GM12892 (cell line): ENCODE results near the gene MRPS30.

Source experiments
- POLR2A ChIP-seq: IDR thresholded peaks from 2 replicates; pipeline ENCODE4 v1.6.1; 2011; ENCODE audit warnings: low read depth, low read length, control low read depth
- POLR2AphosphoS5 ChIP-seq: IDR thresholded peaks from 2 replicates; pipeline ENCODE4 v1.6.1; 2011; ENCODE audit warnings: low read depth, low read length, control low read depth

DNA sequence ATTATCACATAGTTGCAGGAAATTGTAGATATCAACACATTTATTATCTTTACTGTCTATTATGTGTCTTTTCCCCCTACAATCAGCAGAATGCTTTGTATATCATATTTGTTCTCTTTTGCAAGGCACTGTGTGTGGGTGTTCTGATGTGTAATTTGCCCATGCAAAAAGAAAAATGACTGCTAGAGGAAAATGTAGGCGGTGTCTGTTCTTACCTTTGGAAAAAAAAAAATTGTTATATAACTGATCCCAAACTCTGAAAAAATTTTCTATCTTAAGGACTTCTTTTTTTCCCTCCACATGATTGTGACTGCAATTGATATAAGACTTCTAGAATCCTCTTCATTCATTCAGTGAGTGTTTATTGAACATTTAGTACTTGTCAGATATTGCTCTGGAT lies 24.5 kb downstream of the MRPS30 start:
- TF ChIP-seq POLR2AphosphoS5: no peak
- no peak for TF ChIP-seq POLR2A
